GM18505 (cell line): ENCODE measurements around the gene LRMDA.

Experiments
- ATAC-seq: cut with Tn5 transposase; IDR thresholded peaks from one replicate; pipeline ENCODE4 v1.9.1; 2021; ENCODE audit not compliant: unreplicated experiment
- POLR2A ChIP-seq: IDR thresholded peaks from 4 replicates; pipeline ENCODE4 v1.6.1; 2011; ENCODE audit warnings: borderline replicate concordance; ENCODE audit not compliant: insufficient read depth, insufficient read length; ENCODE audit errors: extremely low read depth

The LRMDA gene

GRCh38 chr10:75722609-75723008 lies 291.2 kb downstream of the LRMDA start:
- no peak for TF ChIP-seq POLR2A

GRCh38 chr10:75723319-75723980 lies 292.0 kb downstream of the LRMDA start:
- no peak for ATAC-seq
- no peak for TF ChIP-seq POLR2A

More at GRCh38 chr10:75722609-75723008, 291.2 kb downstream of the LRMDA start:
- no peak for ATAC-seq

GRCh38 chr10:75724047-75724446 lies 292.6 kb downstream of the LRMDA start:
- ATAC-seq, result no peak
- TF ChIP-seq POLR2A, result no peak

GRCh38 chr10:75726522-75727483 lies 295.4 kb downstream of the LRMDA start:
- ATAC-seq, result no peak
- no peak for TF ChIP-seq POLR2A

GRCh38 chr10:75730847-75731246 lies 299.4 kb downstream of the LRMDA start:
- ATAC-seq, result no peak
- TF ChIP-seq POLR2A, result no peak

- TF ChIP-seq POLR2A, result no peak
- no peak for ATAC-seq
These were observed 301.9 kb downstream of the LRMDA start for GRCh38 chr10:75733135-75733890.

- no peak for TF ChIP-seq POLR2A
- ATAC-seq, result no peak
These were observed 304.8 kb downstream of the LRMDA start for GRCh38 chr10:75736151-75736640.

GRCh38 chr10:75736889-75737579 lies 305.6 kb downstream of the LRMDA start:
- ATAC-seq, result no peak
- TF ChIP-seq POLR2A, result no peak

- no peak for ATAC-seq
These were observed 306.1 kb downstream of the LRMDA start for GRCh38 chr10:75737580-75737949.

GRCh38 chr10:75738924-75739323 lies 307.5 kb downstream of the LRMDA start:
- no peak for ATAC-seq
- TF ChIP-seq POLR2A, result no peak

More at GRCh38 chr10:75737580-75737949, 306.1 kb downstream of the LRMDA start:
- TF ChIP-seq POLR2A, result no peak

- TF ChIP-seq POLR2A, result no peak
- no peak for ATAC-seq
These were observed 308.2 kb downstream of the LRMDA start for GRCh38 chr10:75739414-75740143.

- no peak for TF ChIP-seq POLR2A
- ATAC-seq, result no peak
These were observed 309.1 kb downstream of the LRMDA start for GRCh38 chr10:75740541-75740940.

GRCh38 chr10:75742355-75742754 lies 310.9 kb downstream of the LRMDA start:
- no peak for TF ChIP-seq POLR2A
- no peak for ATAC-seq

- TF ChIP-seq POLR2A, result no peak
- ATAC-seq, result no peak
These were observed 311.9 kb downstream of the LRMDA start for GRCh38 chr10:75743291-75743778.
